Esophagus squamous epithelium (tissue), 5 donors: Measurements from ENCODE around the gene DENND6A. TPM values are rescaled to one million over a fixed set of nuclear protein-coding genes. Genes with fewer than 3 reads are reported as not detected.

ENCODE experiments used
- DNase-seq: peaks from one replicate; lab custom pipeline; 2025; lab: John Stamatoyannopoulos, UW
- H3K27ac ChIP-seq, 4 donors: fragments of 200-600 bp; sonication (generic); one replicate each; pipeline ENCODE4 v1.5.1; 2016 to 2019; ENCODE audit warnings: mild to moderate bottlenecking in 1 of 4
- H3K27me3 ChIP-seq, 4 donors: fragments of 200-600 bp; sonication (generic); 1 replicate in 3 of 4; 2 replicates in 1 of 4; pipeline versions ENCODE4 v1.5.1 to v1.6.0; 2017 to 2021; ENCODE audit warnings: antibody characterized with exemption in 1 of 4
- H3K36me3 ChIP-seq, 3 donors: fragments of 200-600 bp; sonication (generic); one replicate each; pipeline ENCODE4 v1.5.1; 2016 to 2019
- H3K4me1 ChIP-seq, 3 donors: fragments of 200-600 bp; sonication (generic); one replicate each; pipeline ENCODE4 v1.5.1; 2017 to 2019
- H3K4me3 ChIP-seq, 4 donors: fragments of 200-600 bp; sonication (generic); 1 replicate in 3 of 4; 2 replicates in 1 of 4; pipeline ENCODE4 v1.5.1; 2016 to 2019; ENCODE audit warnings: mild to moderate bottlenecking in 2 of 4, moderate library complexity in 1 of 4
- H3K9me3 ChIP-seq, 3 donors: fragments of 200-600 bp; sonication (generic); one replicate each; pipeline ENCODE4 v1.5.1; 2016 to 2019
- CTCF ChIP-seq, 6 experiments: fragments of 450-650 bp in 4 of 6; fragments of 200-600 bp in 2 of 6; sonication (generic) in 2 of 6; IDR thresholded peaks; one replicate each; pipeline ENCODE4 v1.5.1; 2016 to 2019; ENCODE audit warnings: antibody characterized with exemption in 6 of 6, mild to moderate bottlenecking in 4 of 6, moderate library complexity in 4 of 6
- POLR2A ChIP-seq, 4 donors: fragments of 450-650 bp; IDR thresholded peaks; one replicate each; pipeline ENCODE4 v1.6.1; 2017; ENCODE audit warnings: antibody characterized with exemption in 4 of 4, mild to moderate bottlenecking in 4 of 4, moderate library complexity in 3 of 4
- WGBS, 2 donors: methylation state at CpG; one replicate each; pipeline ENCODE4 v1.1.5; 2018; 5-methylcytosine and 5-hydroxymethylcytosine counted together
- intact Hi-C: fragments of 100-400 bp; cut with DNase I; formaldehyde crosslinking; loops from one replicate; pipeline ENCODE4 v1.15.0; 2022
- total RNA-seq, 4 donors: library from RNA; depleted of rRNA; stranded (reverse); fragments of >200 nt; gene quantifications; one replicate each; pipeline ENCODE4 v1.1.0, GENCODE V29; 2016
- donor health status: DM: yes; HTN: yes; CAD: no.

The DENND6A gene
- total RNA-seq, 4 donors from 2014 or later: 18.6 to 36.0 (median 24.4) TPM

GRCh38 chr3:57596495-57597126, 96.3 kb downstream of the DENND6A start:
- Histone ChIP-seq H3K36me3 (peaks cover 0 to 16% (median 0%) of the 10 kb centered on the region in 3 donors), H3K27ac (peak overlapping the region; percentile 94 to 99 (median 98)), H3K9me3 (no peaks in the 10 kb centered on the region), H3K4me1 (peaks cover 3 to 58% (median 40%) of the 10 kb centered on the region in 3 donors), H3K4me3 (peak overlapping the region; percentile 72 to 92 (median 81)), H3K27me3 (no peaks in the 10 kb centered on the region)
- TF ChIP-seq CTCF (IDR thresholded peaks at IDR 0.05): no peak
- peak in 2 of 4 donors; percentile 19 to 32 for TF ChIP-seq POLR2A (IDR thresholded peaks at IDR 0.05)
- intact Hi-C loops: loop anchor here (5.0 kb wide), 1 partner anchor 161 kb away; the partner anchor contains the start of gene SLMAP
- 0 to 1% methylated on average over 19 to 28 of the region's 31 CpGs for WGBS, 2 donors
- peak; percentile 13 for DNase-seq

- Histone ChIP-seq H3K9me3 (no peaks in the 10 kb centered on the region), H3K27me3 (no peaks in the 10 kb centered on the region), H3K4me1 (peaks cover 3 to 58% (median 40%) of the 10 kb centered on the region in 3 donors), H3K36me3 (peaks cover 0 to 14% (median 0%) of the 10 kb centered on the region in 3 donors), H3K4me3 (peak overlapping the region in 2 of 4 donors; percentile 76 to 92), H3K27ac (peak overlapping the region in 2 of 4 donors; percentile 97 to 99)
- TF ChIP-seq CTCF (IDR thresholded peaks at IDR 0.05) (no peak), POLR2A (IDR thresholded peaks at IDR 0.05) (no peak)
- 33 to 36% methylated on average over 5 of the region's 5 CpGs for WGBS, 2 donors
- intact Hi-C loops: no loop called here
- DNase-seq: no peak
Observed at GRCh38 chr3:57594576-57594975, 98.3 kb downstream of the DENND6A start.

GRCh38 chr3:57594144-57594543, 98.7 kb downstream of the DENND6A start:
- 64 to 78% methylated on average over 4 of the region's 4 CpGs for WGBS, 2 donors
- Histone ChIP-seq H3K27ac (no peak overlapping the region), H3K4me3 (peak overlapping the region in 1 of 4 donors; percentile 92)

GRCh38 chr3:57592306-57592705, 100.6 kb downstream of the DENND6A start:
- Histone ChIP-seq H3K27me3 (no peaks in the 10 kb centered on the region), H3K36me3 (peaks cover 0 to 26% (median 0%) of the 10 kb centered on the region in 3 donors), H3K27ac (no peak overlapping the region), H3K4me1 (peaks cover 3 to 44% (median 32%) of the 10 kb centered on the region in 3 donors), H3K4me3 (no peak overlapping the region), H3K9me3 (no peaks in the 10 kb centered on the region)
- intact Hi-C loops: no loop called here
- no peak for TF ChIP-seq CTCF (IDR thresholded peaks at IDR 0.05)
- no peak for TF ChIP-seq POLR2A (IDR thresholded peaks at IDR 0.05)
- no peak for DNase-seq
- WGBS, 2 donors: 72 to 75% methylated on average over 6 of the region's 6 CpGs

More at GRCh38 chr3:57594144-57594543, 98.7 kb downstream of the DENND6A start:
- intact Hi-C loops: no loop called here
- TF ChIP-seq POLR2A (IDR thresholded peaks at IDR 0.05) (no peak), CTCF (IDR thresholded peaks at IDR 0.05) (no peak)
- peaks cover 3 to 54% (median 40%) of the 10 kb centered on the region in 3 donors for H3K4me1 ChIP-seq
- no peaks in the 10 kb centered on the region for H3K9me3 ChIP-seq
- no peak for DNase-seq
- H3K36me3 ChIP-seq: peaks cover 0 to 18% (median 0%) of the 10 kb centered on the region in 3 donors
- no peaks in the 10 kb centered on the region for H3K27me3 ChIP-seq

GRCh38 chr3:57587905-57588304, 105.0 kb downstream of the DENND6A start:
- Histone ChIP-seq H3K9me3 (no peaks in the 10 kb centered on the region), H3K4me3 (no peak overlapping the region), H3K36me3 (peaks cover 0 to 37% (median 0%) of the 10 kb centered on the region in 3 donors), H3K27ac (no peak overlapping the region), H3K27me3 (no peaks in the 10 kb centered on the region), H3K4me1 (peaks cover 0 to 36% (median 11%) of the 10 kb centered on the region in 3 donors)
- TF ChIP-seq POLR2A (IDR thresholded peaks at IDR 0.05): no peak
- TF ChIP-seq CTCF (IDR thresholded peaks at IDR 0.05): no peak
- intact Hi-C loops: no loop called here
- WGBS, 2 donors: 83 to 89% methylated on average over 2 of the region's 2 CpGs
- DNase-seq: no peak
